HT-29 (cell line): Measurements from ENCODE around the gene IGFN1. TPM values are rescaled to one million over a fixed set of nuclear protein-coding genes. Genes with fewer than 3 reads are reported as not detected.

Experiments
- DNase-seq: peaks from one replicate; pipeline ENCODE4 v3.0.0-alpha.2; 2015; ENCODE audit warnings: low spot score
- total RNA-seq: library from RNA; depleted of rRNA; stranded (reverse); fragments of >200 nt; shearing (Covaris generic); gene quantifications from 2 replicates; pipeline ENCODE4 v1.2.3, GENCODE V29; 2014

The IGFN1 gene
- total RNA-seq, 1 experiment from 2014 or later, result 0.03 TPM

GRCh38 chr1:201184307-201185122, 6.1 kb upstream of the IGFN1 start:
- peak; percentile 72 for DNase-seq

- no peak for DNase-seq
Observed at GRCh38 chr1:201185123-201185453, 5.5 kb upstream of the IGFN1 start.

- DNase-seq, result no peak
Observed at GRCh38 chr1:201185527-201186128, 5.0 kb upstream of the IGFN1 start.

GRCh38 chr1:201186192-201186591, 4.4 kb upstream of the IGFN1 start:
- no peak for DNase-seq

GRCh38 chr1:201189085-201189484, 1.5 kb upstream of the IGFN1 start:
- DNase-seq, result no peak

GRCh38 chr1:201190005-201190404, 619 bp upstream of the IGFN1 start:
- DNase-seq, result no peak

GRCh38 chr1:201191653-201192260, 1.1 kb downstream of the IGFN1 start:
- no peak for DNase-seq

- no peak for DNase-seq
Observed at GRCh38 chr1:201192261-201192788, 1.7 kb downstream of the IGFN1 start.

GRCh38 chr1:201194046-201194445, 3.4 kb downstream of the IGFN1 start:
- no peak for DNase-seq

- no peak for DNase-seq
Observed at GRCh38 chr1:201198598-201198997, 8.0 kb downstream of the IGFN1 start.

GRCh38 chr1:201205036-201205435, 14.4 kb downstream of the IGFN1 start:
- no peak for DNase-seq

- DNase-seq, result no peak
Observed at GRCh38 chr1:201206176-201206575, 15.6 kb downstream of the IGFN1 start.

- no peak for DNase-seq
Observed at GRCh38 chr1:201207046-201207445, 16.4 kb downstream of the IGFN1 start.

- no peak for DNase-seq
Observed at GRCh38 chr1:201208236-201208635, 17.6 kb downstream of the IGFN1 start.

GRCh38 chr1:201212056-201212455, 21.4 kb downstream of the IGFN1 start:
- DNase-seq, result no peak

- no peak for DNase-seq
Observed at GRCh38 chr1:201212461-201213055, 21.9 kb downstream of the IGFN1 start.

GRCh38 chr1:201213106-201213770, 22.6 kb downstream of the IGFN1 start:
- no peak for DNase-seq

GRCh38 chr1:201213926-201214325, 23.3 kb downstream of the IGFN1 start:
- DNase-seq, result no peak

GRCh38 chr1:201214461-201214860, 23.8 kb downstream of the IGFN1 start:
- no peak for DNase-seq

- no peak for DNase-seq
Observed at GRCh38 chr1:201214886-201215285, 24.3 kb downstream of the IGFN1 start.

GRCh38 chr1:201215531-201216357, 25.1 kb downstream of the IGFN1 start:
- DNase-seq, result no peak
